ENCODE measurements around the gene BLMH. TPM values are rescaled to one million over a fixed set of nuclear protein-coding genes. Genes with fewer than 3 reads are reported as not detected.

Gene BLMH
- total RNA-seq, 1 experiment from 2014 or later: 51.2 TPM

DNA sequence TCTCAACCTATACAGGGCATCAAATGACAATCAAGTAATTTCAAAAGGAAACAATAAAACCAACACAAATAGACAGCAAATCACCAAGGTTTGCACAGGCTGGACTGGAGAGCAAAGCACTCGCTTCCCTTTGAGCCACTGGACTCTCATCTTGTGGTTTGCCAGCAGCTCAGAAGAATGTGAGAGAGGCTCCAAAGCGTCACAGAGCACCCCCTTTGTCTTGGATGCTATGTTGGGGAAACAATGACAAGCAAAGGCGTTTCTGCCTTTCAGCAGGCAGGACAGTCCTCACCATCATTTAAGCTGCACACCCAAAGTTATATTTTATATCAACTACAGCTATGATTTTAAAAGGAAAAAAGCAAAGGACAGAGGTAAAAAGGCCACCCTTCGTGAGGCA lies 69.5 kb downstream of the BLMH start:
- H3K4me3 ChIP-seq (replicated peaks in 1 of 2; ENCODE audit: low read depth in 1 of 2, low read length in 2 of 2): no peak overlapping the region
- peaks cover 0 to 9% of the 10 kb centered on the region in 2 experiments; a peak in 1 of 4 replicates for H3K4me1 ChIP-seq (ENCODE audit: control insufficient read depth in 1 of 2, insufficient read depth in 2 of 2, low read length in 2 of 2)
- CTCF ChIA-PET: no interaction called here
- no peaks in the 10 kb centered on the region for H3K9me3 ChIP-seq (ENCODE audit: control insufficient read depth in 1 of 2, insufficient read depth in 1 of 2, low read depth in 1 of 2, low read length in 2 of 2)
- no TSS peak for BruUV-seq (replicated peaks)
- no peak overlapping the region for H3K27ac ChIP-seq (ENCODE audit: low read depth, low read length)
- no peaks in the 10 kb centered on the region for H3K36me3 ChIP-seq (ENCODE audit: control insufficient read depth in 1 of 2, insufficient read depth in 2 of 2, low read length in 2 of 2)
- ATAC-seq (no peak), DNase-seq (ENCODE audit: low read depth, low spot score) (no peak)
- no peak overlapping the region for H3K9ac ChIP-seq (ENCODE audit: low read length)
- no peaks in the 10 kb centered on the region for H3K9me2 ChIP-seq (ENCODE audit: insufficient read depth)
- H3K27me3 ChIP-seq (ENCODE audit: insufficient read depth, low read length): no peaks in the 10 kb centered on the region
- no peaks in the 10 kb centered on the region for H4K20me1 ChIP-seq (ENCODE audit: insufficient read depth)
- TF ChIP-seq EGR1 (IDR thresholded peaks at IDR 0.05; ENCODE audit: low read depth): no peak
- no peak for TF ChIP-seq CEBPB (IDR thresholded peaks at IDR 0.05; ENCODE audit: low read depth)
- no peak for TF ChIP-seq CTCF (IDR thresholded peaks at IDR 0.05 in 2 of 3, conservative IDR thresholded peaks at IDR 0.05 in 1 of 3; ENCODE audit: borderline replicate concordance in 1 of 3, insufficient read depth in 1 of 3, low read depth in 2 of 3, low read length in 2 of 3)
- TF ChIP-seq YY1 (IDR thresholded peaks at IDR 0.05; ENCODE audit: extremely low read depth, insufficient replicate concordance, low read depth, low read length): no peak
- POLR2A ChIA-PET: no interaction called here
- H3K4me2 ChIP-seq (ENCODE audit: low read length): no peak overlapping the region
- H2AFZ ChIP-seq (ENCODE audit: low read depth, low read length, poor library complexity, severe bottlenecking): no peak overlapping the region
- RAD21 ChIA-PET (ENCODE audit: low non-redundant PET in 1 of 2, low total read pairs in 2 of 2, uncharacterized antibody in 2 of 2, unreplicated experiment in 2 of 2): no interaction called here
- no peaks in the 10 kb centered on the region for H3K79me2 ChIP-seq (ENCODE audit: insufficient read depth, low read length)
- intact Hi-C loops (cut with micrococcal nuclease): no loop called here

GRCh38 chr17:30221346-30221745 lies 70.4 kb downstream of the BLMH start:
- no peak for ATAC-seq
- H3K27me3 ChIP-seq (ENCODE audit: insufficient read depth, low read length): no peaks in the 10 kb centered on the region
- no peaks in the 10 kb centered on the region for H3K9me3 ChIP-seq (ENCODE audit: control insufficient read depth in 1 of 2, insufficient read depth in 1 of 2, low read depth in 1 of 2, low read length in 2 of 2)
- no peaks in the 10 kb centered on the region for H3K36me3 ChIP-seq (ENCODE audit: control insufficient read depth in 1 of 2, insufficient read depth in 2 of 2, low read length in 2 of 2)
- no peaks in the 10 kb centered on the region for H3K9me2 ChIP-seq (ENCODE audit: insufficient read depth)
- no peak overlapping the region for H3K4me3 ChIP-seq (replicated peaks in 1 of 2; ENCODE audit: low read depth in 1 of 2, low read length in 2 of 2)
- no peaks in the 10 kb centered on the region for H3K79me2 ChIP-seq (ENCODE audit: insufficient read depth, low read length)
- ChIA-PET CTCF (no interaction called here), RAD21 (ENCODE audit: low non-redundant PET in 1 of 2, low total read pairs in 2 of 2, uncharacterized antibody in 2 of 2, unreplicated experiment in 2 of 2) (no interaction called here), POLR2A (no interaction called here)
- peaks cover 0 to 9% of the 10 kb centered on the region in 2 experiments; a peak in 1 of 4 replicates for H3K4me1 ChIP-seq (ENCODE audit: control insufficient read depth in 1 of 2, insufficient read depth in 2 of 2, low read length in 2 of 2)
- no peak overlapping the region for H3K9ac ChIP-seq (ENCODE audit: low read length)
- no peaks in the 10 kb centered on the region for H4K20me1 ChIP-seq (ENCODE audit: insufficient read depth)
- no TSS peak for BruUV-seq (replicated peaks)
- no peak for DNase-seq (ENCODE audit: low read depth, low spot score)
- H2AFZ ChIP-seq (ENCODE audit: low read depth, low read length, poor library complexity, severe bottlenecking): no peak overlapping the region
- intact Hi-C loops (cut with micrococcal nuclease): no loop called here
- no peak overlapping the region for H3K4me2 ChIP-seq (ENCODE audit: low read length)
- no peak overlapping the region for H3K27ac ChIP-seq (ENCODE audit: low read depth, low read length)
- TF ChIP-seq ZBTB33 (IDR thresholded peaks at IDR 0.05; ENCODE audit: extremely low read depth, insufficient replicate concordance, low read length): no peak
- TF ChIP-seq FOSL1 (IDR thresholded peaks at IDR 0.05; ENCODE audit: low read depth): no peak
- TF ChIP-seq POLR2AphosphoS5 (IDR thresholded peaks at IDR 0.05; ENCODE audit: low read depth, low read length): no peak
- no peak for TF ChIP-seq CBX3 (IDR thresholded peaks at IDR 0.05; ENCODE audit: low read depth)
- TF ChIP-seq REST (IDR thresholded peaks at IDR 0.05; ENCODE audit: low read depth): no peak
- no peak for TF ChIP-seq SP1 (IDR thresholded peaks at IDR 0.05; ENCODE audit: low read depth)
- no peak for TF ChIP-seq MAX (IDR thresholded peaks at IDR 0.05)
- TF ChIP-seq EZH2 (IDR thresholded peaks at IDR 0.05): no peak
- TF ChIP-seq, protein P1, sequence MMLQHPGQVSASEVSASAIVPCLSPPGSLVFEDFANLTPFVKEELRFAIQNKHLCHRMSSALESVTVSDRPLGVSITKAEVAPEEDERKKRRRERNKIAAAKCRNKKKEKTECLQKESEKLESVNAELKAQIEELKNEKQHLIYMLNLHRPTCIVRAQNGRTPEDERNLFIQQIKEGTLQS (IDR thresholded peaks at IDR 0.05): no peak
- TF ChIP-seq ZFX (IDR thresholded peaks at IDR 0.05): no peak
